Lower lobe of right lung (tissue), 2 donors: Measurements from ENCODE around the gene CMTM7. TPM values are rescaled to one million over a fixed set of nuclear protein-coding genes. Genes with fewer than 3 reads are reported as not detected.
"Not testable (repeated sequence)": the region's sequence is repeated elsewhere in the genome, so short reads cannot be mapped to it uniquely, and the experiment has no call there.

Source experiments
- ATAC-seq, 2 donors: fragments of 200-7000 bp; cut with Tn5 transposase; one replicate each; pipeline ENCODE4 v1.9.1; 2020 to 2022; ENCODE audit warnings: mild to moderate bottlenecking in 2 of 2, moderate library complexity in 2 of 2
- DNase-seq: peaks from one replicate; pipeline ENCODE4 v3.0.0-alpha.2; 2020
- H3K27ac ChIP-seq: fragments of 200-600 bp; one replicate; pipeline ENCODE4 v1.8.0; 2022
- H3K27me3 ChIP-seq: fragments of 200-600 bp; one replicate; pipeline ENCODE4 v1.8.0; 2022; ENCODE audit warnings: low read depth
- H3K36me3 ChIP-seq: fragments of 200-600 bp; one replicate; pipeline ENCODE4 v1.8.0; 2022; ENCODE audit warnings: mild to moderate bottlenecking
- H3K4me1 ChIP-seq: fragments of 200-600 bp; one replicate; pipeline ENCODE4 v1.8.0; 2022
- H3K4me3 ChIP-seq: fragments of 200-600 bp; one replicate; pipeline ENCODE4 v1.8.0; 2022; ENCODE audit warnings: mild to moderate bottlenecking
- H3K9me3 ChIP-seq: fragments of 200-600 bp; one replicate; pipeline ENCODE4 v1.8.0; 2022
- CTCF ChIP-seq: fragments of 200-600 bp; IDR thresholded peaks from one replicate; pipeline ENCODE4 v1.8.0; 2022; ENCODE audit warnings: antibody characterized with exemption, mild to moderate bottlenecking
- intact Hi-C: fragments of 100-400 bp; cut with DNase I; formaldehyde crosslinking; loops from one replicate; pipeline ENCODE4 v1.11.0; 2022
- total RNA-seq: library from RNA; stranded (reverse); fragmentation: NEBNext Ultra II Directional; extraction: Animal tissue kit (Norgen Biotek cat#: 25700); gene quantifications from one replicate; pipeline ENCODE4 v1.2.1, GENCODE V29; 2021
- donor health status: DM: no; HTN: yes; CAD: no; lungs with severe emphysema.

The CMTM7 gene
- total RNA-seq, 1 donor from 2014 or later, result 49.9 TPM

DNA sequence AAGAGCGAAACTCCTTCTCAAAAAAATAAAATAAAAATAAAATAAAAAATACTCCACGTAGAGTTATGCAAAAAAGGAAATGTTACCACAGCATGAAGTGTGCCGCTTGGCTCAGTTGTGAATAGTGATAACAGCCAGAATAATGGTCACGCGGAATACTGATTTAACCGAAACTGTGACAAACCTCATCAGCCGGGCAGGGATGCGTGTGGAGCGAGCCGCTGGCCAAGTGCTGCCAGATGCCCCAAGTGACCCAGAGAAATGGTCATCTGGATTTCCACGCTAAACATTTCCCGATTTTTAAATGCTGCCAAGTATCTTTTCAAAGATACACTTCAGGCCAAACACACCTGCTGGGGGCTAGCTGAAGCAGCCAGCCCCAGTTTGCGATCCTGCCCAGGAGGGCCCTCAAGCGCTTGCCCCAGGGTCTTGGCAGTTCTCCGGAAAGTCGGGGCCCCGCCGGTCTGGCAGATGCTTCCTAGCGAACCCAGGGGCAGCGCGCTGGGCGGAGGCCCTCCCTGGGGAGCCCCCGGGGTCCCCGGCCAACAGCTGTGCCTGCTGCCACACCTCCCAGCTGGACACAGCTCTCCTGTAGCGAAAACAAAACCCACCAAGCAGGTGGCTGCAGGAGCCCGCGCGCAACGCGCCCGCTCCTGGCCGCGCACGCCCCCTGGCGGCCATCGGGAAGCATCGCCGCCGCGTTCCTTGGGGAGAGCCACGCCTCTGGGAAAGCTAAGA lies 75.8 kb downstream of the CMTM7 start:
- Histone ChIP-seq H3K4me1 (peaks cover 31% of the 10 kb centered on the region), H3K9me3 (no peaks in the 10 kb centered on the region), H3K36me3 (peaks cover 11% of the 10 kb centered on the region), H3K27me3 (no peaks in the 10 kb centered on the region), H3K27ac (peak overlapping the region; percentile 47), H3K4me3 (peak overlapping the region; percentile 49)
- peak; percentile 100 for TF ChIP-seq CTCF
- ATAC-seq (peak; percentile 95 to 97), DNase-seq (peak; percentile 82)
- intact Hi-C loops, result loop anchor here (10.0 kb wide), 1 partner anchor 73 kb away; the partner anchor contains the start of gene CMTM7

DNA sequence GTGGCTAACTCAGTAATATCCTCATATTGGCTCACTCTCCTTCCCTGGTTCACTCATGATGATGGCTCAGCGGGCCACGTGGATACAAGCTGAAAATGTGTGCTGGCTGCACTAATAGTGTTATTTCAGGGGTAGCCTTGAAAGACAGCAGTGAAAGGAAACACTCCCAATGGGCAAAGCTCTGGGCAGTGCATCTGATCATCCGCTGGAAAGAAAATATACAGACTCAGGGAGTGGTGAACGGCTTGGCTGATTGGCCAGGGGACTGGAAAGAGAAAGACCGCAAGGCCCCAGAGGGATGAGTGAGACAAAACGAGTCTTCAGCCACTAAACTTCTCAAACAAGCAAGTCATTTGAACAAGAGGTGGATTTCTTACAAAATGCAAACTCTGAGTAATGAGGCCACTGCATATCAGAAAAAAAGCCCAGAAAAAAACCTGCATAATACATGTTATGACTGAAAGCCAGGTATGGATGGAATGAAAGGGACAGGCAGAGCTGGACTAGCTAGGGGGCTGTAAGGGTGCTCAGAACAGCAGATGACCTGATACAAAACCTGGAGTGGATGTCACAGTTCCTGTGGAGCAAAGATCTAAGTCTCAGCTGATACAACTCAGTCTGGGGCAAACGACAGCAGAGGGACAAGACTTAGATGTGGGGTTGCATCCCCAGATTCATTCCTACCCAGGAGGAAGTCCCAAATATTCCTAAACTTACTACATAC lies 77.7 kb downstream of the CMTM7 start:
- no peak for ATAC-seq
- intact Hi-C loops, result loop anchor here (10.0 kb wide), 1 partner anchor 75 kb away; the partner anchor contains the start of gene CMTM7
- no peak overlapping the region for H3K27ac ChIP-seq
- DNase-seq, result no peak
- no peak overlapping the region for H3K4me3 ChIP-seq
- no peak for TF ChIP-seq CTCF
- H3K36me3 ChIP-seq, result peaks cover 11% of the 10 kb centered on the region
- H3K4me1 ChIP-seq, result peaks cover 23% of the 10 kb centered on the region
- H3K27me3 ChIP-seq, result no peaks in the 10 kb centered on the region
- no peaks in the 10 kb centered on the region for H3K9me3 ChIP-seq

DNA sequence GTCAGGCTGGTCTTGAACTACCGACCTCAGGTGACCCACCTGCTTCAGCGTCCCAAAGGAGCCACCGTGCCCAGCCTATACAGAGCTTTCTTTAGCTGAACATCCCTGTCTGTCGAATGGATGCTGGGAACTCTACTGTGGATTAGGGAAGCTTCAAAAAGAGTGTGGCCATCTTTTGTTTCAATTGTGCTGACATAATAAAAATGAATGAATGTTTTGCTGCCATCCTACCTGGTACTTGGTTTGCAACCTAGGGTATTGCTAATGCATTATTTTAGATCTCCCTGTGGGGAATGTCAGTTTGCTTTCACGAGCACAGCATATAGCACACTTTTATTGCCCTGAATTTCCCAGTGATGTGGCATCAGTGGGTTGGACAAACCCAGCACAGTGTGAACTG lies 78.7 kb downstream of the CMTM7 start:
- no peak overlapping the region for H3K27ac ChIP-seq
- no peaks in the 10 kb centered on the region for H3K27me3 ChIP-seq
- DNase-seq (no peak), ATAC-seq (no peak)
- H3K36me3 ChIP-seq, result peaks cover 11% of the 10 kb centered on the region
- H3K4me1 ChIP-seq, result peaks cover 23% of the 10 kb centered on the region
- TF ChIP-seq CTCF, result no peak
- no peak overlapping the region for H3K4me3 ChIP-seq
- no peaks in the 10 kb centered on the region for H3K9me3 ChIP-seq
- intact Hi-C loops, result no loop called here

DNA sequence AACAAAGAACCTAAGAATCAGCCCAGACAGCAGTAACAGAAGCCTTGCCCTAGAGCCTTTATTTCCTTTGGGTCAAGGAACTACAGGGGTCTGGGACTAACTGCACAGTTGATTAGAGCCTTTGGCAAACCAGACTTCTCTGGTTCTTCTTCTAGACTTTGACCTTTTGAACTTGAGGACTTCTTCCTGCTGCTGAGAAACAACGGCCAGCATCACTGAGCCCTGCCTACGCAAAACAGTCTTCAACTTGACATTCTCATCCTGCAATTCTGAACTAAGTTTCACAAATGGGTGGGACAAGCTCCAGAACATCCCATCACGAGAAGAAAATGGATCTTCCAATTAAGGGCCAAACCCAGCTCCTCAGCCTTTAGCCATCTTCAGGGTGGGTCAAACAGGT lies 79.6 kb downstream of the CMTM7 start:
- no peak for ATAC-seq
- peaks cover 23% of the 10 kb centered on the region for H3K4me1 ChIP-seq
- DNase-seq, result no peak
- no peak overlapping the region for H3K4me3 ChIP-seq
- H3K27me3 ChIP-seq, result no peaks in the 10 kb centered on the region
- no peak overlapping the region for H3K27ac ChIP-seq
- intact Hi-C loops, result no loop called here
- TF ChIP-seq CTCF, result no peak
- H3K9me3 ChIP-seq, result no peaks in the 10 kb centered on the region
- H3K36me3 ChIP-seq, result peaks cover 11% of the 10 kb centered on the region

DNA sequence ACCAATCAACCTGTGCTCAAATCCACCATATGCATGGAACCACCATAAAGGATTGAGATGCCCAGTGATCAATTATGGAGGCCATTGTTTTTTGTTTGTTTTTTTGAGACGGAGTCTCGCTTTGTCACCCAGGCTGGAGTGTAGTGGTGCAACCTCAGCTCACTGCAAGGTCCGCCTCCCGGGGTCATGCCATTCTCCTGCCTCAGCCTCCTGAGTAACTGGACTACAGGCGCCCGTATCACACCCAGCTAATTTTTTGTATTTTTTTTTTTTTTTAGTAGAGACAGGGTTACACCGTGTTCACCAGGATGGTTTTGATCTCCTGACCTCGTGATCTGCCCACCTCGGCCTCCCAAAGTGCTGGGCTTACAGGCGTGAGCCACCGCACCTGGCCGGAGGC lies 80.5 kb downstream of the CMTM7 start:
- H3K27ac ChIP-seq, H3K27me3 ChIP-seq, H3K9me3 ChIP-seq, DNase-seq, intact Hi-C loops, H3K4me3 ChIP-seq, ATAC-seq: not testable (repeated sequence)
- Histone ChIP-seq H3K36me3 (peaks cover 11% of the 10 kb centered on the region), H3K4me1 (peaks cover 20% of the 10 kb centered on the region)

DNA sequence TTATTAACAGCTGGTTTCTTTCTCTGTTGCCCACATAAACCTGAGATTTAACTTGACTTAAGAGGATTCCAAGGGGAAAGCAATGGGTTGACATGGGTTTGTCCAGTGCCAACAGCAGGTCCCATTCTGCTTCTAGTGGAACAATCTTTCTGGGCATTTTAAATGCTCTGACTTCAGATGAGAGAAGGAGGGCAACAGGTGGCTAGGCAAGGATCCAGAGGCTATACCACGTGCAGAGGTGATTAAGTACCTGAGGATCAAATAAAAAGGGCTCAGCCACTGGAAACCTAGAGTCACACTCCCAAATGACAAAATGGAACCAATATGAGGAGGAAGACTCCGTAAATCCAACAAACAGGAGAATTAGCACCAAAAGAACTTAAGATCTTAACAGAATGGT lies 82.5 kb downstream of the CMTM7 start:
- H3K4me1 ChIP-seq, result peaks cover 8% of the 10 kb centered on the region
- DNase-seq, result no peak
- no peak overlapping the region for H3K27ac ChIP-seq
- peaks cover 17% of the 10 kb centered on the region for H3K36me3 ChIP-seq
- no peak for TF ChIP-seq CTCF
- ATAC-seq, result no peak
- H3K4me3 ChIP-seq, result no peak overlapping the region
- no peaks in the 10 kb centered on the region for H3K27me3 ChIP-seq
- H3K9me3 ChIP-seq, result no peaks in the 10 kb centered on the region
- intact Hi-C loops, result no loop called here
